GM21367 (cell line): ENCODE results near the gene ERC2.
"Not testable (repeated sequence)": the region's sequence is repeated elsewhere in the genome, so short reads cannot be mapped to it uniquely, and the experiment has no call there.

ENCODE experiments used
- ATAC-seq: cut with Tn5 transposase; IDR thresholded peaks from one replicate; pipeline ENCODE4 v1.9.1; 2021; ENCODE audit not compliant: unreplicated experiment

Gene ERC2

GRCh38 chr3:56081246-56081645 is 387.0 kb downstream of the ERC2 start:
- no peak for ATAC-seq

GRCh38 chr3:56076746-56077145 is 391.5 kb downstream of the ERC2 start:
- ATAC-seq = no peak

- no peak for ATAC-seq
These were observed 393.2 kb downstream of the ERC2 start for GRCh38 chr3:56075089-56075488.

- no peak for ATAC-seq
These were observed 398.5 kb downstream of the ERC2 start for GRCh38 chr3:56069766-56070165.

GRCh38 chr3:56066405-56066804 is 401.9 kb downstream of the ERC2 start:
- ATAC-seq = not testable (repeated sequence)

GRCh38 chr3:56064684-56065083 is 403.6 kb downstream of the ERC2 start:
- no peak for ATAC-seq

GRCh38 chr3:56061279-56061626 is 407.0 kb downstream of the ERC2 start:
- ATAC-seq = no peak

- ATAC-seq = no peak
These were observed 407.6 kb downstream of the ERC2 start for GRCh38 chr3:56060521-56061278.

GRCh38 chr3:56059731-56060130 is 408.5 kb downstream of the ERC2 start:
- no peak for ATAC-seq

GRCh38 chr3:56055951-56056350 is 412.3 kb downstream of the ERC2 start:
- ATAC-seq = no peak

- no peak for ATAC-seq
These were observed 412.7 kb downstream of the ERC2 start for GRCh38 chr3:56055546-56055945.

- ATAC-seq = no peak
These were observed 413.4 kb downstream of the ERC2 start for GRCh38 chr3:56054844-56055243.

- no peak for ATAC-seq
These were observed 414.5 kb downstream of the ERC2 start for GRCh38 chr3:56053727-56054126.

GRCh38 chr3:56052188-56052587 is 416.1 kb downstream of the ERC2 start:
- no peak for ATAC-seq

- ATAC-seq = no peak
These were observed 417.2 kb downstream of the ERC2 start for GRCh38 chr3:56051052-56051451.

GRCh38 chr3:56048946-56049345 is 419.3 kb downstream of the ERC2 start:
- no peak for ATAC-seq

GRCh38 chr3:56048331-56048730 is 419.9 kb downstream of the ERC2 start:
- ATAC-seq = no peak

- ATAC-seq = no peak
These were observed 425.8 kb downstream of the ERC2 start for GRCh38 chr3:56042326-56042951.

GRCh38 chr3:56025326-56025725 is 442.9 kb downstream of the ERC2 start:
- no peak for ATAC-seq

GRCh38 chr3:56023546-56023945 is 444.7 kb downstream of the ERC2 start:
- ATAC-seq = no peak

- no peak for ATAC-seq
These were observed 445.6 kb downstream of the ERC2 start for GRCh38 chr3:56022619-56023018.

- no peak for ATAC-seq
These were observed 448.6 kb downstream of the ERC2 start for GRCh38 chr3:56019490-56020146.
